C4-2B (cell line): Measurements from ENCODE around the gene HORMAD2.

Source experiments
- ZFX ChIP-seq: fragments of 450-650 bp; IDR thresholded peaks from 2 replicates; pipeline ENCODE4 v1.6.1; 2017
- TF ChIP-seq, protein P1 (sequence below): fragments of 450-650 bp; conservative IDR thresholded peaks from 2 replicates; pipeline ENCODE4 v1.5.1; 2017; ENCODE audit warnings: mild to moderate bottlenecking

DNA sequence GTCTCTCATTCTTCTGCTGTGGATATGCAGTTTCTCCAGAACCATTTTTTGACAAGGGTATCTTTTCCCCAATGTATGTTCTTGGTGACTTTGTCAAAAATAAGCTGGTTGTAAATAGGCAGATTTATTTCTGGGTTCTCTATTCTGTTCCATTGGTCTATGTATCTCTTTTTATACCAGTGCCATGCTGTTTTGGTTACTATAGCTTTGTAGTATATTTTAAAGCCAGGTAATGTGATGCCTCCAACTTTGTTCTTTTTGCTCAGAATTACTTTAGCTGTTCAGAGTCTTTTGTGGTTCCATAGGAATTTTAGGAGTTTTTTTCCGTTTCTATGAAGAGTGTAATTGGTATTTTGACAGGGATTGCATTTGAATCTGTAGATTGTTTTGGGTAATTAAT, 12.4 kb downstream of the HORMAD2 start:
- TF ChIP-seq, protein P1, sequence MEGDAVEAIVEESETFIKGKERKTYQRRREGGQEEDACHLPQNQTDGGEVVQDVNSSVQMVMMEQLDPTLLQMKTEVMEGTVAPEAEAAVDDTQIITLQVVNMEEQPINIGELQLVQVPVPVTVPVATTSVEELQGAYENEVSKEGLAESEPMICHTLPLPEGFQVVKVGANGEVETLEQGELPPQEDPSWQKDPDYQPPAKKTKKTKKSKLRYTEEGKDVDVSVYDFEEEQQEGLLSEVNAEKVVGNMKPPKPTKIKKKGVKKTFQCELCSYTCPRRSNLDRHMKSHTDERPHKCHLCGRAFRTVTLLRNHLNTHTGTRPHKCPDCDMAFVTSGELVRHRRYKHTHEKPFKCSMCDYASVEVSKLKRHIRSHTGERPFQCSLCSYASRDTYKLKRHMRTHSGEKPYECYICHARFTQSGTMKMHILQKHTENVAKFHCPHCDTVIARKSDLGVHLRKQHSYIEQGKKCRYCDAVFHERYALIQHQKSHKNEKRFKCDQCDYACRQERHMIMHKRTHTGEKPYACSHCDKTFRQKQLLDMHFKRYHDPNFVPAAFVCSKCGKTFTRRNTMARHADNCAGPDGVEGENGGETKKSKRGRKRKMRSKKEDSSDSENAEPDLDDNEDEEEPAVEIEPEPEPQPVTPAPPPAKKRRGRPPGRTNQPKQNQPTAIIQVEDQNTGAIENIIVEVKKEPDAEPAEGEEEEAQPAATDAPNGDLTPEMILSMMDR = no peak
- TF ChIP-seq ZFX = no peak
